K562 (cell line): ENCODE results near the gene RHEBL1. TPM values are rescaled to one million over a fixed set of nuclear protein-coding genes. Genes with fewer than 3 reads are reported as not detected.

ENCODE experiments used
- DDX20 ChIP-seq: fragments of 450-650 bp; IDR thresholded peaks from 2 replicates; pipeline ENCODE4 v1.6.1; 2016; ENCODE audit warnings: missing genetic modification characterization, low read depth, mild to moderate bottlenecking, missing compliant biosample characterization, moderate library complexity
- ETV6 ChIP-seq, 3 experiments: fragments of 150-350 bp in 1 of 3; sonication (generic) in 1 of 3; formaldehyde crosslinking in 1 of 3; IDR thresholded peaks; 2 replicates each; pipeline versions ENCODE4 v1.6.1 to v1.8.0; 2014 to 2022; ENCODE audit warnings: borderline replicate concordance in 2 of 3, low read depth in 2 of 3, antibody characterized with exemption in 1 of 3, low read length in 1 of 3, mild to moderate bottlenecking in 1 of 3, missing genetic modification reagents in 1 of 3
- L3MBTL2 ChIP-seq: fragments of 450-650 bp; IDR thresholded peaks from 2 replicates; pipeline ENCODE4 v1.6.1; 2016; ENCODE audit warnings: mild to moderate bottlenecking, moderate library complexity
- SAP30 ChIP-seq: fragments of 200-600 bp; sonication (generic); IDR thresholded peaks from 2 replicates; pipeline ENCODE4 v1.6.1; 2012; ENCODE audit warnings: borderline replicate concordance, low read depth, mild to moderate bottlenecking, moderate library complexity, low read length, control low read depth, inconsistent platforms; ENCODE audit not compliant: insufficient read depth, poor library complexity, severe bottlenecking
- TAF9B ChIP-seq: fragments of 450-650 bp; IDR thresholded peaks from 2 replicates; pipeline ENCODE4 v1.6.1; 2018; ENCODE audit warnings: mild to moderate bottlenecking; ENCODE audit not compliant: partially characterized antibody
- TGIF2 ChIP-seq: sonication (generic); formaldehyde crosslinking; IDR thresholded peaks from 2 replicates; pipeline ENCODE4 v1.8.1; 2022; ENCODE audit warnings: mild to moderate bottlenecking, missing genetic modification reagents, moderate library complexity
- THAP12 ChIP-seq: fragments of 250-450 bp; sonication (Bioruptor Pico); IDR thresholded peaks from 2 replicates; pipeline ENCODE4 v1.9.0; 2021; ENCODE audit warnings: mild to moderate bottlenecking, inconsistent platforms
- ZBTB17 ChIP-seq: fragments of 450-650 bp; formaldehyde crosslinking; IDR thresholded peaks from 2 replicates; pipeline ENCODE4 v1.4.0; 2020; ENCODE audit warnings: mild to moderate bottlenecking
- ZC3H4 ChIP-seq: sonication (generic); formaldehyde crosslinking; IDR thresholded peaks from 2 replicates; pipeline ENCODE4 v1.9.0; 2021; ENCODE audit warnings: missing genetic modification reagents, borderline replicate concordance
- ZNF12 ChIP-seq: sonication (generic); formaldehyde crosslinking; IDR thresholded peaks from 2 replicates; pipeline ENCODE4 v1.4.0; 2020; ENCODE audit warnings: mild to moderate bottlenecking, missing genetic modification reagents
- ZNF740 ChIP-seq, 3 experiments: fragments of 200-800 bp in 1 of 3; sonication (Bioruptor generic) in 1 of 3; sonication (generic) in 1 of 3; formaldehyde crosslinking in 1 of 3; IDR thresholded peaks; 2 replicates each; pipeline versions ENCODE4 v1.6.1 to v1.8.0; 2016 to 2022; ENCODE audit warnings: mild to moderate bottlenecking in 2 of 3, missing compliant biosample characterization in 2 of 3, missing genetic modification characterization in 2 of 3, missing genetic modification reagents in 1 of 3
- polyA plus RNA-seq, 8 experiments: library from polyadenylated mRNA; depleted of rRNA in 4 of 8; stranded (reverse) in 5 of 8; unstranded in 3 of 8; fragments of >200 nt; fragmentation: Nextera tagmentation in 2 of 8; fragmentation: Illumina TruSeq in 1 of 8; extraction: Ambion mirVana in 2 of 8; extraction: Trizol in 1 of 8; gene quantifications; 2 replicates each; pipeline versions ENCODE4 v1.2.1 to v1.2.3, GENCODE V29; 2011 to 2014; ENCODE audit warnings: inconsistent platforms in 1 of 8, missing spikeins in 1 of 8
- total RNA-seq, 7 experiments: library from RNA; depleted of rRNA in 6 of 7; stranded (reverse); fragments of >200 nt in 6 of 7; fragmentation: Illumina TruSeq in 2 of 7; extraction: Trizol in 2 of 7; gene quantifications; 2 replicates each; pipeline versions ENCODE4 v1.2.1 to v1.2.3, GENCODE V29; 2011 to 2021; ENCODE audit warnings: low replicate concordance in 1 of 7
- TF ChIP-seq, protein P1 (sequence below), 2 experiments: fragments of 450-650 bp; formaldehyde crosslinking in 1 of 2; IDR thresholded peaks; 2 replicates each; pipeline versions ENCODE4 v1.4.0 to v1.6.1; 2014 to 2020; ENCODE audit warnings: mild to moderate bottlenecking in 2 of 2, borderline replicate concordance in 1 of 2, low read depth in 1 of 2

The RHEBL1 gene
- total and polyA plus RNA-seq, 9 of the 15 experiments (the other 6 are each of a cell fraction or from before 2014, with no cell fraction given): 4.3 to 36.1 (median 8.2) TPM

GRCh38 chr12:49061157-49061650 lies 8.6 kb downstream of the RHEBL1 start (continued):
- TF ChIP-seq ZNF740 (CRISPR knock-in tag; IDR thresholded peaks at IDR 0.05): peak; percentile 55; the same call in 1 of the 2 replicates
- no peak for TF ChIP-seq ZNF740 (tag; IDR thresholded peaks at IDR 0.05)
- TF ChIP-seq THAP12 (CRISPR knock-in tag): no peak
- TF ChIP-seq SAP30: no peak
- no peak for TF ChIP-seq TAF9B
- no peak for TF ChIP-seq ETV6 (IDR thresholded peaks at IDR 0.05; ENCODE audit: borderline replicate concordance in 1 of 2, low read depth in 2 of 2, low read length in 1 of 2)
- TF ChIP-seq ETV6 (CRISPR knock-in tag; IDR thresholded peaks at IDR 0.05; ENCODE audit: borderline replicate concordance): no peak
- no peak for TF ChIP-seq ZNF12 (CRISPR knock-in tag)
- TF ChIP-seq TGIF2 (CRISPR knock-in tag): 0 out of 2 replicates have a peak, but pooled peaks have one; percentile 6
- TF ChIP-seq ZC3H4 (CRISPR knock-in tag): 0 out of 2 replicates have a peak, but pooled peaks have one; percentile 61
- TF ChIP-seq, protein P1, sequence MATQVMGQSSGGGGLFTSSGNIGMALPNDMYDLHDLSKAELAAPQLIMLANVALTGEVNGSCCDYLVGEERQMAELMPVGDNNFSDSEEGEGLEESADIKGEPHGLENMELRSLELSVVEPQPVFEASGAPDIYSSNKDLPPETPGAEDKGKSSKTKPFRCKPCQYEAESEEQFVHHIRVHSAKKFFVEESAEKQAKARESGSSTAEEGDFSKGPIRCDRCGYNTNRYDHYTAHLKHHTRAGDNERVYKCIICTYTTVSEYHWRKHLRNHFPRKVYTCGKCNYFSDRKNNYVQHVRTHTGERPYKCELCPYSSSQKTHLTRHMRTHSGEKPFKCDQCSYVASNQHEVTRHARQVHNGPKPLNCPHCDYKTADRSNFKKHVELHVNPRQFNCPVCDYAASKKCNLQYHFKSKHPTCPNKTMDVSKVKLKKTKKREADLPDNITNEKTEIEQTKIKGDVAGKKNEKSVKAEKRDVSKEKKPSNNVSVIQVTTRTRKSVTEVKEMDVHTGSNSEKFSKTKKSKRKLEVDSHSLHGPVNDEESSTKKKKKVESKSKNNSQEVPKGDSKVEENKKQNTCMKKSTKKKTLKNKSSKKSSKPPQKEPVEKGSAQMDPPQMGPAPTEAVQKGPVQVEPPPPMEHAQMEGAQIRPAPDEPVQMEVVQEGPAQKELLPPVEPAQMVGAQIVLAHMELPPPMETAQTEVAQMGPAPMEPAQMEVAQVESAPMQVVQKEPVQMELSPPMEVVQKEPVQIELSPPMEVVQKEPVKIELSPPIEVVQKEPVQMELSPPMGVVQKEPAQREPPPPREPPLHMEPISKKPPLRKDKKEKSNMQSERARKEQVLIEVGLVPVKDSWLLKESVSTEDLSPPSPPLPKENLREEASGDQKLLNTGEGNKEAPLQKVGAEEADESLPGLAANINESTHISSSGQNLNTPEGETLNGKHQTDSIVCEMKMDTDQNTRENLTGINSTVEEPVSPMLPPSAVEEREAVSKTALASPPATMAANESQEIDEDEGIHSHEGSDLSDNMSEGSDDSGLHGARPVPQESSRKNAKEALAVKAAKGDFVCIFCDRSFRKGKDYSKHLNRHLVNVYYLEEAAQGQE (IDR thresholded peaks at IDR 0.05; ENCODE audit: borderline replicate concordance): no peak
- TF ChIP-seq, protein P1 (CRISPR knock-in tag; IDR thresholded peaks at IDR 0.05; ENCODE audit: low read depth): 0 out of 2 replicates have a peak, but pooled peaks have one; percentile 1
- peak; percentile 52; the same call in 1 of the 2 replicates for TF ChIP-seq ZBTB17 (CRISPR knock-in tag)
- TF ChIP-seq L3MBTL2: no peak
- TF ChIP-seq DDX20 (tag): no peak
